ENCODE data around the gene FAM120A. TPM values are rescaled to one million over a fixed set of nuclear protein-coding genes. Genes with fewer than 3 reads are reported as not detected.
A peak's percentile ranks its signal among the peaks of the same experiment; 100 is the strongest.

Gene FAM120A
- total and polyA plus RNA-seq, 7 donors = 59.9 to 106 (median 66.0) TPM

DNA sequence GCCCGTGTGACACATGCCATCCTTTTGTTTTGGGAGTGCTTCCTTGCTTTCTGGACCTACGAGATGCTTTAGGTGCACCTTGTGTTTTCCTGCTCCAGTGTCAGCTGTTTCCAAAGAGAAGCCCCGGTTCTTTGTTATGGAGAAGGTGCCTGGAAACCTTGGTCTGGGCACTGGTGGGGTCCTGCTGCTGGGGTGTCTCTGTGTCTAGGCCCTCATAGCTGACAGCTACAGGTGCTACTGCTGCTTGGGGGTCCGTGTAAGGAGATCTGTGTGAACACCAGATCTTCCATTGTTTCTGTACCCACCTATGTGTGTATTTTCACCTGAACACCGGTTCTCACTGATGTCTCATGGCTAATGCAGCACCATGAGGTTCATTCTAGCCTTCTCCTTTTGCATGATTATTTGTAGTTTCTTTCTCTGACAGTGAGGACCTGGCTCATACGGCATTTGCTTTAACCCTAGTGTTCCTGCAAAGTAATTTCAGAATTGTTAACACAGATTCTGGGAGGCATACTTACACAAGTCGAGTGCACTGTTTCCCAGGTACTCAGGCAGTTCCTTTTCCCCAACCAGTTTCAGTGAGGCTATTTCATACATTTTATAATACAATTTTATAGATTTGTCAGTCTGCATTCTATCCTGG lies 15.1 kb downstream of the FAM120A start:
- DNase-seq = no peak
- no peak for TF ChIP-seq EP300 (IDR thresholded peaks at IDR 0.05)
- TF ChIP-seq, protein P1, sequence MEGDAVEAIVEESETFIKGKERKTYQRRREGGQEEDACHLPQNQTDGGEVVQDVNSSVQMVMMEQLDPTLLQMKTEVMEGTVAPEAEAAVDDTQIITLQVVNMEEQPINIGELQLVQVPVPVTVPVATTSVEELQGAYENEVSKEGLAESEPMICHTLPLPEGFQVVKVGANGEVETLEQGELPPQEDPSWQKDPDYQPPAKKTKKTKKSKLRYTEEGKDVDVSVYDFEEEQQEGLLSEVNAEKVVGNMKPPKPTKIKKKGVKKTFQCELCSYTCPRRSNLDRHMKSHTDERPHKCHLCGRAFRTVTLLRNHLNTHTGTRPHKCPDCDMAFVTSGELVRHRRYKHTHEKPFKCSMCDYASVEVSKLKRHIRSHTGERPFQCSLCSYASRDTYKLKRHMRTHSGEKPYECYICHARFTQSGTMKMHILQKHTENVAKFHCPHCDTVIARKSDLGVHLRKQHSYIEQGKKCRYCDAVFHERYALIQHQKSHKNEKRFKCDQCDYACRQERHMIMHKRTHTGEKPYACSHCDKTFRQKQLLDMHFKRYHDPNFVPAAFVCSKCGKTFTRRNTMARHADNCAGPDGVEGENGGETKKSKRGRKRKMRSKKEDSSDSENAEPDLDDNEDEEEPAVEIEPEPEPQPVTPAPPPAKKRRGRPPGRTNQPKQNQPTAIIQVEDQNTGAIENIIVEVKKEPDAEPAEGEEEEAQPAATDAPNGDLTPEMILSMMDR (IDR thresholded peaks at IDR 0.05) = no peak
- no peak for TF ChIP-seq POLR2A (IDR thresholded peaks at IDR 0.05)
- no peak for TF ChIP-seq POLR2AphosphoS5 (IDR thresholded peaks at IDR 0.05)
- no peaks in the 10 kb centered on the region for H3K36me3 ChIP-seq
- WGBS, 2 donors = 23 to 60% methylated on average over 7 of the region's 7 CpGs
- H3K27me3 ChIP-seq = no peaks in the 10 kb centered on the region
- H3K9me3 ChIP-seq = no peaks in the 10 kb centered on the region
- H3K4me1 ChIP-seq = peaks cover 0 to 70% (median 55%) of the 10 kb centered on the region in 4 donors
- intact Hi-C loops (cut with DNase I) = no loop called here
- no peak overlapping the region for H3K4me3 ChIP-seq
- peak overlapping the region in 1 of 4 donors; percentile 12 for H3K27ac ChIP-seq

DNA sequence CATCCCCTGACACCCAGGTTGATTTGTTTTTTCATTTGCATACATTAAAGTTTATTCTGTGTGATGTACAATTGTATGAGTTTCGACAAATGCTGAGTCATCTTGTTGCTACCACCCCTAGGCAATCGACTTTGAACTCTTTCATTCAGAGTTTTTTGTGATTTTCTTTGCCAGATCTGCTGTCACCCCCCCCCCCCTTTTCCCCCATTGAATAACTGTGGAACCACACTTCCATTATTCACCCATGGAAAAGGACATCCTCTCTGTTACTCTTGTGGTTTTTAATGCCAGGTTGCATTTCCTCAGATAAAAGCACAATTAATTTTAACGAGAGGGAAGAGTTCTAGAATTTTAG lies 15.6 kb downstream of the FAM120A start:
- Histone ChIP-seq H3K9me3 (no peaks in the 10 kb centered on the region), H3K36me3 (no peaks in the 10 kb centered on the region), H3K27ac (no peak overlapping the region), H3K27me3 (no peaks in the 10 kb centered on the region), H3K4me3 (no peak overlapping the region), H3K4me1 (peaks cover 0 to 66% (median 55%) of the 10 kb centered on the region in 4 donors)
- DNase-seq = no peak
- TF ChIP-seq POLR2A (IDR thresholded peaks at IDR 0.05) (no peak), EP300 (IDR thresholded peaks at IDR 0.05) (no peak), POLR2AphosphoS5 (IDR thresholded peaks at IDR 0.05) (no peak)
- TF ChIP-seq, protein P1 (IDR thresholded peaks at IDR 0.05) = no peak
- intact Hi-C loops (cut with DNase I) = no loop called here
- WGBS, 2 donors = 10 to 22% methylated on average over 3 of the region's 3 CpGs

DNA sequence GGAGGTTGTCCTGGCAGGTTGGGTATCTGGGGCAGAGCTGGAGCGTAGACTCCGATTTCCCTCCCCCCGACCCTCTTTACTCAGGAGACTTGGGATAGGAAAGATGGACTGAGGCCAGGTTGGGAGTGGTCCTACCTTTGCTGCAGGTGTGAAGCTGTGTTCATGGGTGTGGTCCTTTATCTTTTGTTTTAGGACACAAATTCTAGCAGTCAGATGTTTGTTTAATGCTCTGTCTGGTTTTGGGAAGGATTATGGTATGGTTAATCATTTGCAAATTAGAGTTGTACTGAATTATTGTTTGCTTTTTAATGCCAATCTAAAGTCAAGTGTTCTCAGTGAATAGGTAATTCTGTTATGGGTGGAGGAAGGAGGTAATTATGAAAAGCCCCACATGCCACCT lies 16.0 kb downstream of the FAM120A start:
- no peaks in the 10 kb centered on the region for H3K36me3 ChIP-seq
- no peak overlapping the region for H3K4me3 ChIP-seq
- H3K27ac ChIP-seq = no peak overlapping the region
- WGBS, 2 donors = 21 to 67% methylated on average over 3 of the region's 3 CpGs
- peaks cover 0 to 66% (median 55%) of the 10 kb centered on the region in 4 donors for H3K4me1 ChIP-seq
- H3K9me3 ChIP-seq = no peaks in the 10 kb centered on the region
- DNase-seq = no peak
- no peaks in the 10 kb centered on the region for H3K27me3 ChIP-seq
- no peak for TF ChIP-seq POLR2AphosphoS5 (IDR thresholded peaks at IDR 0.05)
- TF ChIP-seq, protein P1 (IDR thresholded peaks at IDR 0.05) = no peak
- intact Hi-C loops (cut with DNase I) = no loop called here

DNA sequence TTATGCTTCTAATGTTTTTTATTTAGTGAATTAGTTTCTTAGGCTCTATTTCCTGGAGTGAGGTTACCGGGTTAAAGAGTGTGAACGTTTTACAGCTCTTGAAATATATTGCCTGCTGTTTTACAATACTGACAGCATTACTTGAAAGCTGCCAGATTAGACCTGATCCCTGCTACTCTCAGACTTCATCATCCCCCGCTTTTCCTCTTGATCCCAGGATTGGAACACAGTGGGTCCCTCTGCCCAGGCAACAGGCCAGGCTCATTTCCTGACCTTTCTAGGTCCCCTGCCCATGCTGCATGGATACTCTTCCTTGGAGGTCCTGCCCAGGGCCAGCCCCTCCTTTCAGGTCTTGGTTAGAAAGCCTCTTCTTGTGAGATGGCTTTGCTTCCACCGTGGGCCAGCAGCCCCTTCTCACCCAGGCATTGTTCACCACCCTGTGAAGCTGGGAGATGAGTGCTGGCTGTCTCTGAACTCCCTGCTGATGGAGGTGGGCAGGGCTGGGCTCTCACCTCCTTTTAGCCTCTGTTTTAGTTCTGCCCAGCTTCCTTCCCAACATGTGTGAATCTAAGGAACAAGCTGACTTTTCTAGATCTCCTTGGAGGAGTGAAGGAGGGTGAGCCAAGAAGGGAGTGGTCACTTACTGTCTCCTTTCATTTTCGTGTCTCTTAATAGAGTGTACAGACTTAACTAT lies 17.4 kb downstream of the FAM120A start:
- 4 to 34% methylated on average over 5 of the region's 5 CpGs for WGBS, 2 donors
- DNase-seq = no peak

More for the DNA sequence above, 17.4 kb downstream of the FAM120A start:
- H3K36me3 ChIP-seq = no peaks in the 10 kb centered on the region
- intact Hi-C loops (cut with DNase I) = no loop called here
- H3K9me3 ChIP-seq = no peaks in the 10 kb centered on the region
- no peak for TF ChIP-seq POLR2AphosphoS5 (IDR thresholded peaks at IDR 0.05)
- TF ChIP-seq, protein P1 (IDR thresholded peaks at IDR 0.05) = no peak
- no peak for TF ChIP-seq EP300 (IDR thresholded peaks at IDR 0.05)
- TF ChIP-seq POLR2A (IDR thresholded peaks at IDR 0.05) = no peak
- H3K27ac ChIP-seq = peak overlapping the region; percentile 35 to 69 (median 64)
- no peaks in the 10 kb centered on the region for H3K27me3 ChIP-seq
- H3K4me1 ChIP-seq = peaks cover 0 to 66% (median 57%) of the 10 kb centered on the region in 4 donors
- H3K4me3 ChIP-seq = peak overlapping the region in 2 of 4 donors; percentile 3 to 10

Data from sigmoid colon (tissue), 7 donors.